ENCODE data around the gene SULF2. TPM values are rescaled to one million over a fixed set of nuclear protein-coding genes. Genes with fewer than 3 reads are reported as not detected.

Gene SULF2
- total and polyA plus RNA-seq, 2 of the 13 experiments (the other 11 are each of a cell fraction or from before 2014, with no cell fraction given): 7.2 to 50.9 TPM

- TF ChIP-seq, protein P1, sequence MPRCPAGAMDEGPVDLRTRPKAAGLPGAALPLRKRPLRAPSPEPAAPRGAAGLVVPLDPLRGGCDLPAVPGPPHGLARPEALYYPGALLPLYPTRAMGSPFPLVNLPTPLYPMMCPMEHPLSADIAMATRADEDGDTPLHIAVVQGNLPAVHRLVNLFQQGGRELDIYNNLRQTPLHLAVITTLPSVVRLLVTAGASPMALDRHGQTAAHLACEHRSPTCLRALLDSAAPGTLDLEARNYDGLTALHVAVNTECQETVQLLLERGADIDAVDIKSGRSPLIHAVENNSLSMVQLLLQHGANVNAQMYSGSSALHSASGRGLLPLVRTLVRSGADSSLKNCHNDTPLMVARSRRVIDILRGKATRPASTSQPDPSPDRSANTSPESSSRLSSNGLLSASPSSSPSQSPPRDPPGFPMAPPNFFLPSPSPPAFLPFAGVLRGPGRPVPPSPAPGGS (CRISPR knock-in tag; IDR thresholded peaks at IDR 0.05): no peak
- no peak for TF ChIP-seq ZNF276 (CRISPR knock-in tag; IDR thresholded peaks at IDR 0.05; ENCODE audit: low read depth)
- no peak for TF ChIP-seq ZNF446 (CRISPR knock-in tag; IDR thresholded peaks at IDR 0.05)
- TF ChIP-seq, protein P2, sequence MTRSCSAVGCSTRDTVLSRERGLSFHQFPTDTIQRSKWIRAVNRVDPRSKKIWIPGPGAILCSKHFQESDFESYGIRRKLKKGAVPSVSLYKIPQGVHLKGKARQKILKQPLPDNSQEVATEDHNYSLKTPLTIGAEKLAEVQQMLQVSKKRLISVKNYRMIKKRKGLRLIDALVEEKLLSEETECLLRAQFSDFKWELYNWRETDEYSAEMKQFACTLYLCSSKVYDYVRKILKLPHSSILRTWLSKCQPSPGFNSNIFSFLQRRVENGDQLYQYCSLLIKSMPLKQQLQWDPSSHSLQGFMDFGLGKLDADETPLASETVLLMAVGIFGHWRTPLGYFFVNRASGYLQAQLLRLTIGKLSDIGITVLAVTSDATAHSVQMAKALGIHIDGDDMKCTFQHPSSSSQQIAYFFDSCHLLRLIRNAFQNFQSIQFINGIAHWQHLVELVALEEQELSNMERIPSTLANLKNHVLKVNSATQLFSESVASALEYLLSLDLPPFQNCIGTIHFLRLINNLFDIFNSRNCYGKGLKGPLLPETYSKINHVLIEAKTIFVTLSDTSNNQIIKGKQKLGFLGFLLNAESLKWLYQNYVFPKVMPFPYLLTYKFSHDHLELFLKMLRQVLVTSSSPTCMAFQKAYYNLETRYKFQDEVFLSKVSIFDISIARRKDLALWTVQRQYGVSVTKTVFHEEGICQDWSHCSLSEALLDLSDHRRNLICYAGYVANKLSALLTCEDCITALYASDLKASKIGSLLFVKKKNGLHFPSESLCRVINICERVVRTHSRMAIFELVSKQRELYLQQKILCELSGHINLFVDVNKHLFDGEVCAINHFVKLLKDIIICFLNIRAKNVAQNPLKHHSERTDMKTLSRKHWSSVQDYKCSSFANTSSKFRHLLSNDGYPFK (CRISPR knock-in tag; IDR thresholded peaks at IDR 0.05; ENCODE audit: borderline replicate concordance): no peak
- no peak for TF ChIP-seq ZNF136 (CRISPR knock-in tag; IDR thresholded peaks at IDR 0.05; ENCODE audit: low read depth)
- peak; percentile 66; the same call in 1 of the 2 replicates for TF ChIP-seq ZNF547 (CRISPR knock-in tag; IDR thresholded peaks at IDR 0.05)
- TF ChIP-seq ZNF44 (CRISPR knock-in tag; IDR thresholded peaks at IDR 0.05): peak; percentile 87; the same call in 1 of the 2 replicates
- no peak; the same call in 1 of the 2 replicates for TF ChIP-seq ZC3H13 (CRISPR knock-in tag; IDR thresholded peaks at IDR 0.05)
- TF ChIP-seq ZNF3 (CRISPR knock-in tag; IDR thresholded peaks at IDR 0.05): no peak; the same call in 1 of the 2 replicates
- no peak for TF ChIP-seq HDAC6 (IDR thresholded peaks at IDR 0.05; ENCODE audit: low read depth, low read length)
- peak; percentile 76 for TF ChIP-seq MIXL1 (CRISPR knock-in tag; IDR thresholded peaks at IDR 0.05)
- no peak for TF ChIP-seq NR2F1 (CRISPR knock-in tag; IDR thresholded peaks at IDR 0.05)
- 0 out of 2 replicates have a peak, but pooled peaks have one; percentile 43 for TF ChIP-seq PHF8 (CRISPR knock-in tag; IDR thresholded peaks at IDR 0.05)
- TF ChIP-seq PCBP1 (IDR thresholded peaks at IDR 0.05; ENCODE audit: borderline replicate concordance, low read depth, low read length): no peak
- TF ChIP-seq NR1H2 (CRISPR knock-in tag; IDR thresholded peaks at IDR 0.05; ENCODE audit: borderline replicate concordance, low read depth): no peak
- TF ChIP-seq ZNF510 (CRISPR knock-in tag; IDR thresholded peaks at IDR 0.05; ENCODE audit: low read depth): peak; percentile 69; the same call in 1 of the 2 replicates
- TF ChIP-seq ZNF740 (CRISPR knock-in tag; IDR thresholded peaks at IDR 0.05): peak; percentile 100
- TF ChIP-seq, protein P3, sequence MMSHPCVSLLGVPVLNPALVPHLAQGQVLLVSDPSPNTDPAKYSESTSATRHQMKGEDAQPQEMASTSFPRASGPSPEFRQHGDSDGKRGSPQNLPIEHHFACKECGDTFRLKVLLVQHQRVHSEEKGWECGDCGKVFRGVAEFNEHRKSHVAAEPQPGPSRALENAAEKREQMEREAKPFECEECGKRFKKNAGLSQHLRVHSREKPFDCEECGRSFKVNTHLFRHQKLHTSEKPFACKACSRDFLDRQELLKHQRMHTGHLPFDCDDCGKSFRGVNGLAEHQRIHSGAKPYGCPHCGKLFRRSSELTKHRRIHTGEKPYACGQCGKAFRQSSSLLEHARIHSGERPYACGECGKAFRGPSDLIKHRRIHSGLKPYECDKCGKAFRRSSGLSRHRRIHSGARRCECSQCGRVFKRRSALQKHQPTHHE (CRISPR knock-in tag; IDR thresholded peaks at IDR 0.05; ENCODE audit: borderline replicate concordance): no peak
- no peak; the same call in 1 of the 2 replicates for TF ChIP-seq ZNF546 (CRISPR knock-in tag; conservative IDR thresholded peaks at IDR 0.05)
- no peak for TF ChIP-seq SP2 (CRISPR knock-in tag; IDR thresholded peaks at IDR 0.05)
- no peak for TF ChIP-seq ZNF34 (CRISPR knock-in tag; IDR thresholded peaks at IDR 0.05; ENCODE audit: borderline replicate concordance)
- TF ChIP-seq ZNF879 (CRISPR knock-in tag; IDR thresholded peaks at IDR 0.05): no peak
These were observed 74.1 kb downstream of the SULF2 start (continued) for GRCh38 chr20:47711046-47711752.

All from HepG2 (cell line).